ENCODE measurements around the gene CHST9. TPM values are rescaled to one million over a fixed set of nuclear protein-coding genes. Genes with fewer than 3 reads are reported as not detected.

CHST9 gene
- total and polyA plus RNA-seq, 2 experiments from 2014 or later, result 15.5 to 16.8 TPM

- no peaks in the 10 kb centered on the region for H3F3A ChIP-seq (replicated peaks; ENCODE audit: low read depth)
- H3K27ac ChIP-seq (ENCODE audit: low read depth), result no peak overlapping the region
- no peaks in the 10 kb centered on the region for H3K9me2 ChIP-seq (ENCODE audit: insufficient read depth)
- no peak overlapping the region for H2AFZ ChIP-seq
- Mint-ChIP-seq H3K4me3 (no peak overlapping the region), H3K27me3 (ENCODE audit: insufficient read depth, low read depth, poor library complexity) (no peaks in the 10 kb centered on the region), H3K27ac (no peak overlapping the region), H3K36me3 (ENCODE audit: low read depth) (no peaks in the 10 kb centered on the region), H3K4me1 (no peaks in the 10 kb centered on the region), H3K9me3 (no peaks in the 10 kb centered on the region)
- no peaks in the 10 kb centered on the region for H3K79me2 ChIP-seq (replicated peaks; ENCODE audit: insufficient read depth)
- H3K4me3 ChIP-seq, result no peak overlapping the region
- no peaks in the 10 kb centered on the region for H3K4me1 ChIP-seq (ENCODE audit: insufficient read depth)
- H3K4me2 ChIP-seq, result no peak overlapping the region
- no peaks in the 10 kb centered on the region for H3K36me3 ChIP-seq (ENCODE audit: insufficient read depth)
- ATAC-seq (no peak), DNase-seq (ENCODE audit: low spot score) (no peak)
- H4K20me1 ChIP-seq (replicated peaks; ENCODE audit: insufficient read depth), result no peaks in the 10 kb centered on the region
- TF ChIP-seq CREB1 (CRISPR knock-in tag; IDR thresholded peaks at IDR 0.05; ENCODE audit: low read depth), result no peak
- TF ChIP-seq STAT1 (IDR thresholded peaks at IDR 0.05; ENCODE audit: unreplicated experiment), result no peak
- TF ChIP-seq POLR2AphosphoS5 (IDR thresholded peaks at IDR 0.05; ENCODE audit: low read depth), result no peak
- TF ChIP-seq EZH2phosphoT487 (IDR thresholded peaks at IDR 0.05; ENCODE audit: unreplicated experiment), result no peak
- TF ChIP-seq, protein P1, sequence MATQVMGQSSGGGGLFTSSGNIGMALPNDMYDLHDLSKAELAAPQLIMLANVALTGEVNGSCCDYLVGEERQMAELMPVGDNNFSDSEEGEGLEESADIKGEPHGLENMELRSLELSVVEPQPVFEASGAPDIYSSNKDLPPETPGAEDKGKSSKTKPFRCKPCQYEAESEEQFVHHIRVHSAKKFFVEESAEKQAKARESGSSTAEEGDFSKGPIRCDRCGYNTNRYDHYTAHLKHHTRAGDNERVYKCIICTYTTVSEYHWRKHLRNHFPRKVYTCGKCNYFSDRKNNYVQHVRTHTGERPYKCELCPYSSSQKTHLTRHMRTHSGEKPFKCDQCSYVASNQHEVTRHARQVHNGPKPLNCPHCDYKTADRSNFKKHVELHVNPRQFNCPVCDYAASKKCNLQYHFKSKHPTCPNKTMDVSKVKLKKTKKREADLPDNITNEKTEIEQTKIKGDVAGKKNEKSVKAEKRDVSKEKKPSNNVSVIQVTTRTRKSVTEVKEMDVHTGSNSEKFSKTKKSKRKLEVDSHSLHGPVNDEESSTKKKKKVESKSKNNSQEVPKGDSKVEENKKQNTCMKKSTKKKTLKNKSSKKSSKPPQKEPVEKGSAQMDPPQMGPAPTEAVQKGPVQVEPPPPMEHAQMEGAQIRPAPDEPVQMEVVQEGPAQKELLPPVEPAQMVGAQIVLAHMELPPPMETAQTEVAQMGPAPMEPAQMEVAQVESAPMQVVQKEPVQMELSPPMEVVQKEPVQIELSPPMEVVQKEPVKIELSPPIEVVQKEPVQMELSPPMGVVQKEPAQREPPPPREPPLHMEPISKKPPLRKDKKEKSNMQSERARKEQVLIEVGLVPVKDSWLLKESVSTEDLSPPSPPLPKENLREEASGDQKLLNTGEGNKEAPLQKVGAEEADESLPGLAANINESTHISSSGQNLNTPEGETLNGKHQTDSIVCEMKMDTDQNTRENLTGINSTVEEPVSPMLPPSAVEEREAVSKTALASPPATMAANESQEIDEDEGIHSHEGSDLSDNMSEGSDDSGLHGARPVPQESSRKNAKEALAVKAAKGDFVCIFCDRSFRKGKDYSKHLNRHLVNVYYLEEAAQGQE (IDR thresholded peaks at IDR 0.05; ENCODE audit: unreplicated experiment), result no peak
- TF ChIP-seq JUNB (IDR thresholded peaks at IDR 0.05; ENCODE audit: unreplicated experiment), result no peak
- no peak for TF ChIP-seq NANOG (IDR thresholded peaks at IDR 0.05; ENCODE audit: borderline replicate concordance)
- TF ChIP-seq EZH2 (IDR thresholded peaks at IDR 0.05; ENCODE audit: low read depth, unreplicated experiment), result no peak
- TF ChIP-seq, protein P2, sequence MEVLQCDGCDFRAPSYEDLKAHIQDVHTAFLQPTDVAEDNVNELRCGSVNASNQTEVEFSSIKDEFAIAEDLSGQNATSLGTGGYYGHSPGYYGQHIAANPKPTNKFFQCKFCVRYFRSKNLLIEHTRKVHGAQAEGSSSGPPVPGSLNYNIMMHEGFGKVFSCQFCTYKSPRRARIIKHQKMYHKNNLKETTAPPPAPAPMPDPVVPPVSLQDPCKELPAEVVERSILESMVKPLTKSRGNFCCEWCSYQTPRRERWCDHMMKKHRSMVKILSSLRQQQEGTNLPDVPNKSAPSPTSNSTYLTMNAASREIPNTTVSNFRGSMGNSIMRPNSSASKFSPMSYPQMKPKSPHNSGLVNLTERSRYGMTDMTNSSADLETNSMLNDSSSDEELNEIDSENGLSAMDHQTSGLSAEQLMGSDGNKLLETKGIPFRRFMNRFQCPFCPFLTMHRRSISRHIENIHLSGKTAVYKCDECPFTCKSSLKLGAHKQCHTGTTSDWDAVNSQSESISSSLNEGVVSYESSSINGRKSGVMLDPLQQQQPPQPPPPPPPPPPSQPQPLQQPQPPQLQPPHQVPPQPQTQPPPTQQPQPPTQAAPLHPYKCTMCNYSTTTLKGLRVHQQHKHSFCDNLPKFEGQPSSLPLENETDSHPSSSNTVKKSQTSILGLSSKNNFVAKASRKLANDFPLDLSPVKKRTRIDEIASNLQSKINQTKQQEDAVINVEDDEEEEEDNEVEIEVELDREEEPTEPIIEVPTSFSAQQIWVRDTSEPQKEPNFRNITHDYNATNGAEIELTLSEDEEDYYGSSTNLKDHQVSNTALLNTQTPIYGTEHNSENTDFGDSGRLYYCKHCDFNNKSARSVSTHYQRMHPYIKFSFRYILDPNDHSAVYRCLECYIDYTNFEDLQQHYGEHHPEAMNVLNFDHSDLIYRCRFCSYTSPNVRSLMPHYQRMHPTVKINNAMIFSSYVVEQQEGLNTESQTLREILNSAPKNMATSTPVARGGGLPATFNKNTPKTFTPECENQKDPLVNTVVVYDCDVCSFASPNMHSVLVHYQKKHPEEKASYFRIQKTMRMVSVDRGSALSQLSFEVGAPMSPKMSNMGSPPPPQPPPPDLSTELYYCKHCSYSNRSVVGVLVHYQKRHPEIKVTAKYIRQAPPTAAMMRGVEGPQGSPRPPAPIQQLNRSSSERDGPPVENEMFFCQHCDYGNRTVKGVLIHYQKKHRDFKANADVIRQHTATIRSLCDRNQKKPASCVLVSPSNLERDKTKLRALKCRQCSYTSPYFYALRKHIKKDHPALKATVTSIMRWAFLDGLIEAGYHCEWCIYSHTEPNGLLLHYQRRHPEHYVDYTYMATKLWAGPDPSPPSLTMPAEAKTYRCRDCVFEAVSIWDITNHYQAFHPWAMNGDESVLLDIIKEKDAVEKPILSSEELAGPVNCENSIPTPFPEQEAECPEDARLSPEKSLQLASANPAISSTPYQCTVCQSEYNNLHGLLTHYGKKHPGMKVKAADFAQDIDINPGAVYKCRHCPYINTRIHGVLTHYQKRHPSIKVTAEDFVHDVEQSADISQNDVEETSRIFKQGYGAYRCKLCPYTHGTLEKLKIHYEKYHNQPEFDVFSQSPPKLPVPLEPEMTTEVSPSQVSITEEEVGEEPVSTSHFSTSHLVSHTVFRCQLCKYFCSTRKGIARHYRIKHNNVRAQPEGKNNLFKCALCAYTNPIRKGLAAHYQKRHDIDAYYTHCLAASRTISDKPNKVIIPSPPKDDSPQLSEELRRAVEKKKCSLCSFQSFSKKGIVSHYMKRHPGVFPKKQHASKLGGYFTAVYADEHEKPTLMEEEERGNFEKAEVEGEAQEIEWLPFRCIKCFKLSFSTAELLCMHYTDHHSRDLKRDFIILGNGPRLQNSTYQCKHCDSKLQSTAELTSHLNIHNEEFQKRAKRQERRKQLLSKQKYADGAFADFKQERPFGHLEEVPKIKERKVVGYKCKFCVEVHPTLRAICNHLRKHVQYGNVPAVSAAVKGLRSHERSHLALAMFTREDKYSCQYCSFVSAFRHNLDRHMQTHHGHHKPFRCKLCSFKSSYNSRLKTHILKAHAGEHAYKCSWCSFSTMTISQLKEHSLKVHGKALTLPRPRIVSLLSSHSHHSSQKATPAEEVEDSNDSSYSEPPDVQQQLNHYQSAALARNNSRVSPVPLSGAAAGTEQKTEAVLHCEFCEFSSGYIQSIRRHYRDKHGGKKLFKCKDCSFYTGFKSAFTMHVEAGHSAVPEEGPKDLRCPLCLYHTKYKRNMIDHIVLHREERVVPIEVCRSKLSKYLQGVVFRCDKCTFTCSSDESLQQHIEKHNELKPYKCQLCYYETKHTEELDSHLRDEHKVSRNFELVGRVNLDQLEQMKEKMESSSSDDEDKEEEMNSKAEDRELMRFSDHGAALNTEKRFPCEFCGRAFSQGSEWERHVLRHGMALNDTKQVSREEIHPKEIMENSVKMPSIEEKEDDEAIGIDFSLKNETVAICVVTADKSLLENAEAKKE (CRISPR knock-in tag; IDR thresholded peaks at IDR 0.05), result no peak
- TF ChIP-seq ZNF331 (CRISPR knock-in tag; IDR thresholded peaks at IDR 0.05; ENCODE audit: low read depth), result no peak
- TF ChIP-seq, protein P3, sequence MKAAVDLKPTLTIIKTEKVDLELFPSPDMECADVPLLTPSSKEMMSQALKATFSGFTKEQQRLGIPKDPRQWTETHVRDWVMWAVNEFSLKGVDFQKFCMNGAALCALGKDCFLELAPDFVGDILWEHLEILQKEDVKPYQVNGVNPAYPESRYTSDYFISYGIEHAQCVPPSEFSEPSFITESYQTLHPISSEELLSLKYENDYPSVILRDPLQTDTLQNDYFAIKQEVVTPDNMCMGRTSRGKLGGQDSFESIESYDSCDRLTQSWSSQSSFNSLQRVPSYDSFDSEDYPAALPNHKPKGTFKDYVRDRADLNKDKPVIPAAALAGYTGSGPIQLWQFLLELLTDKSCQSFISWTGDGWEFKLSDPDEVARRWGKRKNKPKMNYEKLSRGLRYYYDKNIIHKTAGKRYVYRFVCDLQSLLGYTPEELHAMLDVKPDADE (IDR thresholded peaks at IDR 0.05), result no peak
- no peak for TF ChIP-seq CTCF (conservative IDR thresholded peaks at IDR 0.05; ENCODE audit: low read depth in 2 of 2)
- no peak for TF ChIP-seq ZNF114 (CRISPR knock-in tag; IDR thresholded peaks at IDR 0.05)
- no peaks in the 10 kb centered on the region for H3K27me3 ChIP-seq (ENCODE audit: insufficient read depth)
These were observed 144.3 kb downstream of the CHST9 start for GRCh38 chr18:27040796-27041195.
